ENCODE data around the gene STXBP6.

The STXBP6 gene

DNA sequence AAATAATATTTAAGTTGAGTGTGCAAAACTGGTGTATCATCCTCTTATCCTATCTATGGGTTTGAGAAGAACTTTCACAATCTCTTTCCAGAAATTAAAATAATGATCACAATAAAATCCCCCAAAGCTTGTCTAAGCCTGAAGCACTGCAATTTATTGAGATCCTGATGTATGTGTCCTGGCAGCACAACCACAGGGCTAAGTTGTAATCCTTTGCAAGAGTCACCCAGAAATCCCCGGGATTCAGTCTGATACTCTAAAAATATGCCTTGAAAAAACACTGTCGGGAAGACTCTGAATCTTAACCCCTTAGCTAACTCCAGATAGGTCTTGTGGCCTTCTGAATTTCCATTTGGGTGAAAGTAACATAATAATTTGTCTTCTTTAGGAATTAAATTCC lies 40.3 kb upstream of the STXBP6 start:
- no peak for DNase-seq (ENCODE audit: extremely low read depth, low read depth)
- TF ChIP-seq CTCF (IDR thresholded peaks at IDR 0.05; ENCODE audit: low read depth, low read length) = no peak

- DNase-seq (ENCODE audit: extremely low read depth, low read depth) = no peak
- no peak for TF ChIP-seq CTCF (IDR thresholded peaks at IDR 0.05; ENCODE audit: low read depth, low read length)
Observed at GRCh38 chr14:25089496-25089895, 39.5 kb upstream of the STXBP6 start.

DNA sequence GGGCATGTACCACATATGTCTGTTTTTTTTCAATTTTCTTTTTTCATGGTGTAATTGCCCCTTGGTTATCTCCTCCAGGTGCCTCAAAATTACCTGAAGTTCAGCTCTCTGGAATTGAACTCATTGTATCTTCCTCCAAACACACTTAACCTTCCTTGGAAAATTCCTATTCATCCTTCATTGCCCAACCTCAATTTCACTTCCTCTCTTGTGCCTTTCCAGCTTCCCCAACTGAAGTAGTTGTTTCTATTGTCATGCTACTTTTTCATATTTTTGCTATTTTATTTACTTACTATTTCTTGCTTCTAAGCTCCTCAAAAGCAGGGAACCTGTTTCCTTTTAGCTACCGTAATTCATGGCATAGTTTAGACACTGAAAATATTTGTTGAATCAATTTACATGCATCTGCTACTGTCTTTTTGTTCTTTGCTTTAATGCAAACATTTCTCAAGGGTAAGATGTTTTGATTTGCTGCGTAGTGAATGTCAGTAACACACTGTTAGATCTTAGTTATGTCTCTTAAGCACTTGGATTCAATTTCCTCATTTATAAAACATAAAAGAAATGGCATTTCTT lies 37.0 kb upstream of the STXBP6 start:
- no peak for TF ChIP-seq CTCF (IDR thresholded peaks at IDR 0.05; ENCODE audit: low read depth, low read length)
- no peak for DNase-seq (ENCODE audit: extremely low read depth, low read depth)

DNA sequence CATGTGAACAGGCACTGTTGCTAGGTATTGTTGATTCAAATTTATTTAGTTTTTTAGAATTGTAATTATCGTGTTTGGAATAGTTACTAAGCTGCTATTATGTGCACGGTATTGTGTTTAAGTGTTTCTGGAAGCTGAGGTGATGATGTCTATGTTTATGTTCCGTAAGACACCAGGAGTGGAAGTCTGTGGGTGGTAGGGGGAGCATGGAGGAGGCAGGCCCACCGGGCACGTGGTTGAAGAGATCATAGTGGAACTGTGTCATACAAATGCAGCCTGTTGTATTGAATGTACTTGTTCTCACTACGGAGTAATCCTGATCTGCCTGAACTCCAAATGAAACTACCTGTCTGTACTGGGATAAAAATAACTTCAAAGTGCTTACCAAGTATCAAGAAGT lies 36.1 kb upstream of the STXBP6 start:
- TF ChIP-seq CTCF (IDR thresholded peaks at IDR 0.05; ENCODE audit: low read depth, low read length) = no peak
- DNase-seq (ENCODE audit: extremely low read depth, low read depth) = no peak

DNA sequence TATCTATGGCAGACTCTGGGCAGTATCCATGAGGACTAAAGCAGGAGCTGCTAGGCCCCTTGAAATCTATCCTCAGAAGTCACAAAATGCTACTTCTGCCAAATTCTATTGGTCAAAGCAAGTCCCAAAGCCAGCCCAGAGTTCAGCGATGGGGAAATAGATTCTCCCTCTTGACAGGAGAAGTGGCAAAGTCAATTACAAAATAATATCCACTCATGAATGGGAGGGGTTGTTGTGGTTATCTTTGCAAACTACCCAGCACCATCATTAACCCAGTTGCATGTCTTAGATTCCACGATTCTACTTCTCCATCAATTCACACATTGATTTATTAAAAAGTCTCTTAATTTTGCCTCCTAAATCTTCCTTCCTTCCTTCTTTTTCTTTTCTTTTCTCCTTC lies 30.7 kb upstream of the STXBP6 start:
- DNase-seq (ENCODE audit: extremely low read depth, low read depth) = no peak

DNA sequence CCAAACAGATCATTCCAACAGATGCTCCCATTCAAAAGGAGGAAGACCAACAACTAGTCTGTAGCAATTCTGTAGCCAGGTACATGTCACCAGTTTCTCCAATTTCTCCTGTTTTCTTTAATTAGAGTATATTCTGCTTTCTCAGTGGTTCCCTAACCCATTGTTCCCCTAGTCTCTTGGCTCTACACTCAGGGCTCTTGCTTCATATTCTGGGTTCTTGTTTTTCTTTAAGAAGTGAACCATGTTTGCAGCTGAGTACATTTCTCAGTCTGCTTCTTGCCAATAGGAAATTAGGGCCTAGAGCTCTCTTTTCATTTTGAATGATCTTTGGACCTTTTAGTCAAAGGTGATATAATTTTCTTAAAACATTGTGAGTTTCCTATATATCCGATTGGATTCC lies 29.4 kb upstream of the STXBP6 start:
- TF ChIP-seq CTCF (IDR thresholded peaks at IDR 0.05; ENCODE audit: low read depth, low read length) = no peak
- no peak for DNase-seq (ENCODE audit: extremely low read depth, low read depth)

More for the DNA sequence above, 30.7 kb upstream of the STXBP6 start:
- TF ChIP-seq CTCF (IDR thresholded peaks at IDR 0.05; ENCODE audit: low read depth, low read length) = no peak

DNA sequence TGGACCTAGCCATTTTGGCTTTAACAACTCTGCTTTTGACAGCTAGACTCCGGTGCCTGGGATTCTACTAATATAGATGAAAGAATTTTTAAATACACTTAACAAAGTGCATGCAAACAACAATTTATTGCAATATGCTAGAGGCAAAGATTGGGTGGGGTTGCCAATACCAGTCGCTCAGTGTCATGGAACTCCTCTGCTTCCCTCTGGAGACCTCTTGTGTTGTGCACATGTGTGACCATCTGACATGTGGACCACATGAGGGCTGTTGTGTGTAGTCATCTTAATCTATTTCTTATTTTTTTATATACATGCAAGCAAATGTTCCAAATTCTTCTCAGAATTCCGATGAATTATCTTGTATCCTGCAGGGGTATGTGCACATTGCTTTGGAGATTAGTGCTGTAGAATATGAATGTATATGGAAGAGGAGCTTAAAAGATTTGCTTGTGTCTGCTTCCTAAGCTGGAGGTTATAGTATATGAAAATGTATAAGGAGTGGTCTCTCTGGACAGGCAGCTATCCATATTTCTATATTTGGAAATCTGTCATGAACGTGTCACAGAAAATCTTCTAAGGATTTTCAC lies 24.2 kb upstream of the STXBP6 start:
- no peak for TF ChIP-seq CTCF (IDR thresholded peaks at IDR 0.05; ENCODE audit: low read depth, low read length)
- no peak for DNase-seq (ENCODE audit: extremely low read depth, low read depth)

Data from AG09319 (cell line).